ENCODE results near the gene C3orf18. TPM values are rescaled to one million over a fixed set of nuclear protein-coding genes. Genes with fewer than 3 reads are reported as not detected.
A peak's percentile ranks its signal among the peaks of the same experiment; 100 is the strongest.

C3orf18 gene
- total and polyA plus RNA-seq, 9 of the 15 experiments (the other 6 are each of a cell fraction or from before 2014, with no cell fraction given): 0.01 to 2.3 (median 0.94) TPM

DNA sequence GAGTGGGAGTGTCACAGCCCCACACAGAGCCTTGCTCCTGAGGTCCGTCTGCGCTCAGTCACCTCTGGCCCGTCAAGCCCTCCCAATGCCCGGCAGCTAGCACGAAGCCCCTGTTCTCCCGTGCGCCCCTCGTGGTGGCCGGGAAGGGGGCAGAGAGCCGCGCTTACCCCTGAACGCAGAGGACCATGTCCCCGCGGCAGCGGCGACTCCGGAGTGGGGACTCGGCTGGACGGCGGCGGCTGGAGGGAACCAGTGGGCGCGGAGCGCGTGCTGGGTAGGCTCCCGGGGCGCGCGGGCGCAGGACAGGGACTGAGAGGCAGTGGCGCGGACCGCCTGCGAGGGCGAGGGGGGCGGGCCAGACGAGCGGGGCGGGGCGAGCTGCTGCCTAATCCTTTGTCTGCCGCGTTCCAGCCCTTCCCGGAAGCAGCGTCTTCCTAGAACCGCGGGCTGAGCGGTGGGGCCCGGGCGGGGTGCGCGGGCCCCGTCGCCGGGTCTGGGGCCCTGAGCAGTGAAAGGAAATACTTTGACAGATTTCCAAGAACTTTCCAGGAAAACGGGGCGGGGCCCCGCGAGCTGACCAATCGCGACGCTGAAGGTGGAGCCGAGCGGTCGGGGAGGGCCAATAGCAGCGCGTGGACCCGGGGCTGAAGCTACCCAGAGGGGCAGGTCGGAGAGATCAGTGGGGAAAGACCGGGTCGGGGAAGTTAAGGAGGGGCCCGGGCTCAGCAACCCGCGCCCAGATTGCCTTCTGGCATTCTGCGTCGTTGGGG lies 44.1 kb upstream of the C3orf18 start, which contains the start of gene CISH (continued):
- TF ChIP-seq, protein P1, sequence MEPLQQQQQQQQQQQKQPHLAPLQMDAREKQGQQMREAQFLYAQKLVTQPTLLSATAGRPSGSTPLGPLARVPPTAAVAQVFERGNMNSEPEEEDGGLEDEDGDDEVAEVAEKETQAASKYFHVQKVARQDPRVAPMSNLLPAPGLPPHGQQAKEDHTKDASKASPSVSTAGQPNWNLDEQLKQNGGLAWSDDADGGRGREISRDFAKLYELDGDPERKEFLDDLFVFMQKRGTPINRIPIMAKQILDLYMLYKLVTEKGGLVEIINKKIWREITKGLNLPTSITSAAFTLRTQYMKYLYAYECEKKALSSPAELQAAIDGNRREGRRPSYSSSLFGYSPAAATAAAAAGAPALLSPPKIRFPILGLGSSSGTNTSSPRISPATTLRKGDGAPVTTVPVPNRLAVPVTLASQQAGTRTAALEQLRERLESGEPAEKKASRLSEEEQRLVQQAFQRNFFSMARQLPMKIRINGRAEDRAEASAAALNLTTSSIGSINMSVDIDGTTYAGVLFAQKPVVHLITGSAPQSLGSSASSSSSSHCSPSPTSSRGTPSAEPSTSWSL (CRISPR knock-in tag; IDR thresholded peaks at IDR 0.05; ENCODE audit: borderline replicate concordance): no peak
- TF ChIP-seq BACH1 (tag; IDR thresholded peaks at IDR 0.05): no peak
- TF ChIP-seq TEAD1 (CRISPR knock-in tag; IDR thresholded peaks at IDR 0.05): peak in 1 of 2 experiments; percentile 67; a peak in 1 of 4 replicates
- no peak for TF ChIP-seq TCF7L2 (IDR thresholded peaks at IDR 0.05; ENCODE audit: low read depth, low read length)
- TF ChIP-seq ZNF408 (CRISPR knock-in tag; IDR thresholded peaks at IDR 0.05; ENCODE audit: low read depth): no peak
- TF ChIP-seq, protein P2, sequence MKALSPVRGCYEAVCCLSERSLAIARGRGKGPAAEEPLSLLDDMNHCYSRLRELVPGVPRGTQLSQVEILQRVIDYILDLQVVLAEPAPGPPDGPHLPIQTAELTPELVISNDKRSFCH (CRISPR knock-in tag; IDR thresholded peaks at IDR 0.05): no peak
- TF ChIP-seq, protein P2 (tag; IDR thresholded peaks at IDR 0.05): no peak
- peak; percentile 92 for TF ChIP-seq CCNT2 (IDR thresholded peaks at IDR 0.05; ENCODE audit: borderline replicate concordance, extremely low read depth, insufficient read length, low read depth, low read length)
- peak in 1 of 2 experiments; percentile 67; a peak in 3 of 4 replicates for TF ChIP-seq TBL1XR1 (IDR thresholded peaks at IDR 0.05; ENCODE audit: low read length in 2 of 2)
- TF ChIP-seq MCM3 (IDR thresholded peaks at IDR 0.05): no peak
- peak; percentile 77; the same call in 1 of the 2 replicates for TF ChIP-seq HNRNPL (IDR thresholded peaks at IDR 0.05; ENCODE audit: low read depth, low read length)
- no peak for TF ChIP-seq ETS2 (tag; IDR thresholded peaks at IDR 0.05; ENCODE audit: borderline replicate concordance, poor library complexity, severe bottlenecking)
- TF ChIP-seq, protein P3, sequence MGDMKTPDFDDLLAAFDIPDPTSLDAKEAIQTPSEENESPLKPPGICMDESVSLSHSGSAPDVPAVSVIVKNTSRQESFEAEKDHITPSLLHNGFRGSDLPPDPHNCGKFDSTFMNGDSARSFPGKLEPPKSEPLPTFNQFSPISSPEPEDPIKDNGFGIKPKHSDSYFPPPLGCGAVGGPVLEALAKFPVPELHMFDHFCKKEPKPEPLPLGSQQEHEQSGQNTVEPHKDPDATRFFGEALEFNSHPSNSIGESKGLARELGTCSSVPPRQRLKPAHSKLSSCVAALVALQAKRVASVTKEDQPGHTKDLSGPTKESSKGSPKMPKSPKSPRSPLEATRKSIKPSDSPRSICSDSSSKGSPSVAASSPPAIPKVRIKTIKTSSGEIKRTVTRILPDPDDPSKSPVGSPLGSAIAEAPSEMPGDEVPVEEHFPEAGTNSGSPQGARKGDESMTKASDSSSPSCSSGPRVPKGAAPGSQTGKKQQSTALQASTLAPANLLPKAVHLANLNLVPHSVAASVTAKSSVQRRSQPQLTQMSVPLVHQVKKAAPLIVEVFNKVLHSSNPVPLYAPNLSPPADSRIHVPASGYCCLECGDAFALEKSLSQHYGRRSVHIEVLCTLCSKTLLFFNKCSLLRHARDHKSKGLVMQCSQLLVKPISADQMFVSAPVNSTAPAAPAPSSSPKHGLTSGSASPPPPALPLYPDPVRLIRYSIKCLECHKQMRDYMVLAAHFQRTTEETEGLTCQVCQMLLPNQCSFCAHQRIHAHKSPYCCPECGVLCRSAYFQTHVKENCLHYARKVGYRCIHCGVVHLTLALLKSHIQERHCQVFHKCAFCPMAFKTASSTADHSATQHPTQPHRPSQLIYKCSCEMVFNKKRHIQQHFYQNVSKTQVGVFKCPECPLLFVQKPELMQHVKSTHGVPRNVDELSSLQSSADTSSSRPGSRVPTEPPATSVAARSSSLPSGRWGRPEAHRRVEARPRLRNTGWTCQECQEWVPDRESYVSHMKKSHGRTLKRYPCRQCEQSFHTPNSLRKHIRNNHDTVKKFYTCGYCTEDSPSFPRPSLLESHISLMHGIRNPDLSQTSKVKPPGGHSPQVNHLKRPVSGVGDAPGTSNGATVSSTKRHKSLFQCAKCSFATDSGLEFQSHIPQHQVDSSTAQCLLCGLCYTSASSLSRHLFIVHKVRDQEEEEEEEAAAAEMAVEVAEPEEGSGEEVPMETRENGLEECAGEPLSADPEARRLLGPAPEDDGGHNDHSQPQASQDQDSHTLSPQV (IDR thresholded peaks at IDR 0.05): peak; percentile 50; the same call in 1 of the 2 replicates
- TF ChIP-seq PTBP1 (IDR thresholded peaks at IDR 0.05; ENCODE audit: low read depth, low read length): no peak
- TF ChIP-seq POLR3A (IDR thresholded peaks at IDR 0.05; ENCODE audit: borderline replicate concordance, extremely low read depth, insufficient read depth, insufficient read length): no peak
- TF ChIP-seq, protein P4, sequence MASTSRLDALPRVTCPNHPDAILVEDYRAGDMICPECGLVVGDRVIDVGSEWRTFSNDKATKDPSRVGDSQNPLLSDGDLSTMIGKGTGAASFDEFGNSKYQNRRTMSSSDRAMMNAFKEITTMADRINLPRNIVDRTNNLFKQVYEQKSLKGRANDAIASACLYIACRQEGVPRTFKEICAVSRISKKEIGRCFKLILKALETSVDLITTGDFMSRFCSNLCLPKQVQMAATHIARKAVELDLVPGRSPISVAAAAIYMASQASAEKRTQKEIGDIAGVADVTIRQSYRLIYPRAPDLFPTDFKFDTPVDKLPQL (IDR thresholded peaks at IDR 0.05; ENCODE audit: extremely low read depth, insufficient read length): no peak
- TF ChIP-seq ZBTB8A (IDR thresholded peaks at IDR 0.05; ENCODE audit: partially characterized antibody): no peak
- peak; percentile 98 for TF ChIP-seq HMGN3 (IDR thresholded peaks at IDR 0.05; ENCODE audit: borderline replicate concordance, extremely low read depth, insufficient read length, low read depth, low read length)
- no peak for TF ChIP-seq ZNF76 (CRISPR knock-in tag; IDR thresholded peaks at IDR 0.05; ENCODE audit: borderline replicate concordance)
- peak; percentile 78 for TF ChIP-seq FOS (IDR thresholded peaks at IDR 0.05; ENCODE audit: extremely low read depth, insufficient read length)
